HG02588 (cell line): ENCODE data around the gene PCDHGA2.

Experiments used
- ATAC-seq: cut with Tn5 transposase; IDR thresholded peaks from one replicate; pipeline ENCODE4 v1.9.1; 2021; ENCODE audit warnings: mild to moderate bottlenecking, moderate library complexity; ENCODE audit not compliant: unreplicated experiment

PCDHGA2 gene

DNA sequence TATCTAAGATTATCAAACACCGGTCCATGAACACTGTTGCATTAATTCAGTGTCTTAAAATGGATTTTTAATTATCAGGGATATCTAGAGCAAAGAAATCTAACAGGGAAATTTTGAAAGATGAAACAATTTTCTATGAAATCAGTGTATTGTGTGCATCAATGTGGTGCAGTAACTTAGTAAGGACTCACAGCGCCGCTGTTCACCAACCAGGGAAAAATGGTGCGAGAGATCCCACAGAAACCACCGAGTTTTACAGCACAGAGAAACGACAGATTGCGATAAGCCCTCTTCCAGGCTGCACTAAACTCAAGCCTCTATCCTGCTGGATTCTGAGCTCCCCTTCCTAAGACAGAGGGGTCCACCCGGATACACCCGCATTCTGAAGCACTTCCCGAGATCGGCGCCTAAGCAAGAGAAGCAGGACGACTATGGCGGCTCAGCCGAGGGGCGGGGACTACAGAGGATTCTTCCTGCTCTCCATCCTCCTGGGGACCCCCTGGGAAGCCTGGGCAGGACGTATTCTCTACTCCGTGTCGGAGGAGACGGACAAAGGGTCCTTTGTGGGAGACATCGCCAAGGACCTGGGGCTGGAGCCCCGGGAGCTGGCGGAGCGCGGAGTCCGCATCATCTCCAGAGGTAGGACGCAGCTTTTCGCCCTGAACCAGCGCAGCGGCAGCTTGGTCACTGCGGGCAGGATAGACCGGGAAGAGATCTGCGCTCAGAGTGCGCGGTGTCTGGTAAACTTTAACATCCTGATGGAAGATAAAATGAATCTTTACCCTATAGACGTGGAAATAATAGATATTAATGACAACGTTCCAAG lies 44.1 kb downstream of the PCDHGA2 start, which contains the start of gene PCDHGA7:
Gene PCDHGA7 (plus strand): TSS at position 274 of the 826 bp plus-strand sequence. CDS start 158 bp downstream, at position 432.
- no peak for ATAC-seq

DNA sequence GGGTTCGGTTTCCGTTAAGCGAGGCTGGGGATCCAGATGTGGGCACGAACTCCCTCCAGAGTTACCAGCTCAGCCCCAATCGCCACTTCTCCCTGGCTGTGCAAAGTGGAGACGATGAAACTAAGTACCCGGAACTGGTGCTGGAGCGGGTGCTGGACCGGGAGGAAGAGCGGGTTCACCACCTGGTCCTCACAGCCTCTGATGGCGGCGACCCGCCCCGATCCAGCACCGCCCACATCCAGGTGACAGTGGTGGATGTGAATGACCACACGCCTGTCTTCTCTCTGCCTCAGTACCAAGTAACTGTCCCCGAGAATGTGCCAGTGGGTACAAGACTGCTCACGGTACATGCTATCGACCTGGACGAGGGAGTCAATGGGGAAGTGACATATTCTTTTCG lies 44.8 kb downstream of the PCDHGA2 start:
- ATAC-seq, result no peak

- no peak for ATAC-seq
Measured at GRCh38 chr5:141384471-141385267, 46.1 kb downstream of the PCDHGA2 start.

DNA sequence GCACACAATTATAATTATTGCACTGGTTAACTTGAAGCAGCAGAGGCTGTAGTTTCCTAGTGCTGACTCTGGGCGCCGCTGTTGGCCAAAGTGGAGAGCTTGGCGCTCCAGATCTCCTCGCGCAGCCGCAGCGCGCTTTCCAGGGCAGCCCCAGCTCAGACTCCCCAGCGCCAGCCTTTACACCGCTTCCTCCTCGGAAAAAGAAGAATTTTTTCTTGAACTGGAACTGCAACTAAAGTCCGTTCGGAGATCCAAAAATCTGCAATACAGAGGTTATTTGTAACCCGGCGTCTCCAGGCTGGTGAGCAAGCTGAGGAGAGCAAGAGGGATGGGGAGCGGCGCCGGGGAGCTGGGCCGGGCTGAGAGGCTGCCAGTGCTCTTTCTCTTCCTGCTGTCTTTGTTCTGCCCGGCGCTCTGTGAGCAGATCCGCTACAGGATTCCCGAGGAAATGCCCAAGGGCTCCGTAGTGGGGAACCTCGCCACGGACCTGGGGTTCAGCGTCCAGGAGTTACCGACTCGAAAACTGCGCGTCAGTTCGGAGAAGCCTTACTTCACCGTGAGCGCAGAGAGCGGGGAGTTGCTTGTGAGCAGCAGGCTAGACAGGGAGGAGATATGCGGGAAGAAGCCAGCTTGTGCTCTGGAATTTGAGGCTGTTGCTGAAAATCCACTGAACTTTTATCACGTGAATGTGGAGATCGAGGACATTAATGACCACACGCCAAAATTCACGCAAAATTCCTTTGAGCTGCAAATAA lies 49.2 kb downstream of the PCDHGA2 start, which contains the start of gene PCDHGB4:
Gene PCDHGB4 (plus strand): TSS at position 142 of the 755 bp plus-strand sequence. CDS start 187 bp downstream, at position 329.
- peak; percentile 69 for ATAC-seq

GRCh38 chr5:141388661-141389060 lies 50.1 kb downstream of the PCDHGA2 start:
- no peak for ATAC-seq

DNA sequence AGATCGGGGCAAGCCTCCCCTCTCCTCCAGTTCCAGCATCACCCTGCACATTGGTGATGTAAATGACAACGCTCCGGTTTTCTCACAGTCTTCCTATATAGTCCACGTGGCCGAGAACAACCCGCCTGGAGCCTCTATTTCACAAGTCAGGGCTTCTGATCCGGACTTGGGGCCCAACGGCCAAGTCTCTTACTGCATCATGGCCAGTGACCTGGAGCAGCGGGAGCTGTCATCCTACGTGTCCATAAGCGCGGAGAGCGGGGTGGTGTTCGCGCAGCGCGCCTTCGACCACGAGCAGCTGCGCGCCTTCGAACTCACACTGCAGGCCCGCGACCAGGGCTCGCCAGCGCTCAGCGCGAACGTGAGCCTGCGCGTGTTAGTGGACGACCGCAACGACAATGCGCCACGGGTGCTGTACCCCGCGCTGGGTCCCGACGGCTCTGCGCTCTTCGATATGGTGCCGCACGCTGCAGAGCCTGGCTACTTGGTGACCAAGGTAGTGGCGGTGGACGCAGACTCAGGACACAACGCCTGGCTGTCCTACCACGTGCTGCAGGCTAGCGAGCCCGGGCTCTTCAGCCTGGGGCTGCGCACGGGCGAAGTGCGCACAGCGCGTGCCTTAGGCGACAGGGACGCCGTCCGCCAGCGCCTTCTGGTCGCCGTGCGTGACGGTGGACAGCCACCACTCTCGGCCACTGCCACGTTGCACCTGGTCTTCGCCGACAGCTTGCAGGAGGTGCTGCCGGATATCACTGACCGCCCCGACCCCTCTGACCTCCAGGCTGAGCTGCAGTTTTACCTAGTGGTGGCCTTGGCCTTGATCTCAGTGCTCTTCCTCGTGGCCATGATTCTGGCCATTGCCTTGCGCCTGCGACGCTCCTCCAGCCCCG lies 50.8 kb downstream of the PCDHGA2 start:
- no peak for ATAC-seq

DNA sequence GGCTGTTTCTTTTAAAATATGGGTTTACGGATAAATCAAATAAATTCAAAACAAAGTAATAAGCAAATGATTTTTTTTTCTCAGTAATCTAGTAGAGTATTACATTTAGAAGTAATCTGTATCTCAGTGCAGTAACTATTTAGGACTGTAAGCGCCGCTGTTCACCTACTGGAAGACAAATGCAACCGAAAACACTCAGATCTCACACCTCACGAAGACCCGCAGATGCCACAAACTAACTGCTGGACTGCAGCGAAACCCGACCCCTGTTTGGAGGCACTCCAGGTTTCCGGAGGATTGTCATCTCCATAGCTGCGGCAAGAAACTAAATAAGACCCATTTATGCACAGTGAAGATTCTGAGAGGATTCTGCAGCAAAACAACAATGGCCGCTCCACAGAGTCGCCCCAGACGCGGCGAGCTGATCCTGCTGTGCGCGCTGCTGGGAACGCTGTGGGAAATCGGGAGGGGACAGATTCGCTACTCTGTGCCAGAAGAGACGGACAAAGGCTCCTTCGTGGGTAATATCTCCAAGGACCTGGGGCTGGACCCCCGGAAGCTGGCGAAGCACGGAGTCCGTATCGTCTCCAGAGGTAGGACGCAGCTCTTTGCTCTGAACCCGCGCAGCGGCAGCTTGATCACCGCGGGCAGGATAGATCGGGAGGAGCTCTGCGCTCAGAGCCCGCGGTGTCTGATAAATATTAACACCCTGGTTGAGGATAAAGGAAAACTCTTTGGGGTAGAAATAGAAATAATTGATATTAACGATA lies 54.1 kb downstream of the PCDHGA2 start, which contains the start of gene PCDHGA8:
Gene PCDHGA8 (plus strand): TSS at position 205 of the 770 bp plus-strand sequence. CDS start 181 bp downstream, at position 386.
- no peak for ATAC-seq
